Lower lobe of right lung (tissue), 2 donors: ENCODE results near the gene PSMB8. TPM values are rescaled to one million over a fixed set of nuclear protein-coding genes. Genes with fewer than 3 reads are reported as not detected.

Experiments
- ATAC-seq, 2 donors: fragments of 200-7000 bp; cut with Tn5 transposase; one replicate each; pipeline ENCODE4 v1.9.1; 2020 to 2022; ENCODE audit warnings: mild to moderate bottlenecking in 2 of 2, moderate library complexity in 2 of 2
- DNase-seq: peaks from one replicate; pipeline ENCODE4 v3.0.0-alpha.2; 2020
- H3K27ac ChIP-seq: fragments of 200-600 bp; one replicate; pipeline ENCODE4 v1.8.0; 2022
- H3K27me3 ChIP-seq: fragments of 200-600 bp; one replicate; pipeline ENCODE4 v1.8.0; 2022; ENCODE audit warnings: low read depth
- H3K36me3 ChIP-seq: fragments of 200-600 bp; one replicate; pipeline ENCODE4 v1.8.0; 2022; ENCODE audit warnings: mild to moderate bottlenecking
- H3K4me1 ChIP-seq: fragments of 200-600 bp; one replicate; pipeline ENCODE4 v1.8.0; 2022
- H3K4me3 ChIP-seq: fragments of 200-600 bp; one replicate; pipeline ENCODE4 v1.8.0; 2022; ENCODE audit warnings: mild to moderate bottlenecking
- H3K9me3 ChIP-seq: fragments of 200-600 bp; one replicate; pipeline ENCODE4 v1.8.0; 2022
- CTCF ChIP-seq: fragments of 200-600 bp; IDR thresholded peaks from one replicate; pipeline ENCODE4 v1.8.0; 2022; ENCODE audit warnings: antibody characterized with exemption, mild to moderate bottlenecking
- intact Hi-C: fragments of 100-400 bp; cut with DNase I; formaldehyde crosslinking; loops from one replicate; pipeline ENCODE4 v1.11.0; 2022
- total RNA-seq: library from RNA; stranded (reverse); fragmentation: NEBNext Ultra II Directional; extraction: Animal tissue kit (Norgen Biotek cat#: 25700); gene quantifications from one replicate; pipeline ENCODE4 v1.2.1, GENCODE V29; 2021
- donor health status: DM: no; HTN: yes; CAD: no; lungs with severe emphysema.

PSMB8 gene
- total RNA-seq, 1 donor from 2014 or later, result 103 TPM

GRCh38 chr6:32833664-32834063 is 10.2 kb downstream of the PSMB8 start:
- DNase-seq (no peak), ATAC-seq (no peak)
- Histone ChIP-seq H3K27ac (no peak overlapping the region), H3K27me3 (no peaks in the 10 kb centered on the region), H3K36me3 (peaks cover 66% of the 10 kb centered on the region), H3K4me1 (peaks cover 18% of the 10 kb centered on the region), H3K4me3 (no peak overlapping the region), H3K9me3 (no peaks in the 10 kb centered on the region)
- no peak for TF ChIP-seq CTCF
- intact Hi-C loops, result no loop called here

- DNase-seq (no peak), ATAC-seq (no peak)
- H3K9me3 ChIP-seq, result no peaks in the 10 kb centered on the region
- peaks cover 72% of the 10 kb centered on the region for H3K36me3 ChIP-seq
- H3K27me3 ChIP-seq, result no peaks in the 10 kb centered on the region
- peaks cover 12% of the 10 kb centered on the region for H3K4me1 ChIP-seq
- TF ChIP-seq CTCF, result no peak
- intact Hi-C loops, result no loop called here
- no peak overlapping the region for H3K4me3 ChIP-seq
- no peak overlapping the region for H3K27ac ChIP-seq
Observed at GRCh38 chr6:32832535-32832934, 11.3 kb downstream of the PSMB8 start.

- Histone ChIP-seq H3K4me1 (no peaks in the 10 kb centered on the region), H3K4me3 (no peak overlapping the region), H3K9me3 (no peaks in the 10 kb centered on the region), H3K27me3 (no peaks in the 10 kb centered on the region), H3K36me3 (peaks cover 68% of the 10 kb centered on the region), H3K27ac (no peak overlapping the region)
- no peak for ATAC-seq
- no peak for TF ChIP-seq CTCF
- DNase-seq, result no peak
- intact Hi-C loops, result no loop called here
Observed at GRCh38 chr6:32830936-32831335, 12.9 kb downstream of the PSMB8 start.

- intact Hi-C loops, result no loop called here
- no peak overlapping the region for H3K27ac ChIP-seq
- no peak for TF ChIP-seq CTCF
- H3K9me3 ChIP-seq, result no peaks in the 10 kb centered on the region
- no peaks in the 10 kb centered on the region for H3K27me3 ChIP-seq
- H3K4me1 ChIP-seq, result no peaks in the 10 kb centered on the region
- peaks cover 59% of the 10 kb centered on the region for H3K36me3 ChIP-seq
- ATAC-seq (no peak), DNase-seq (no peak)
- no peak overlapping the region for H3K4me3 ChIP-seq
Observed at GRCh38 chr6:32830017-32830416, 13.8 kb downstream of the PSMB8 start.

- no peaks in the 10 kb centered on the region for H3K27me3 ChIP-seq
- no peak overlapping the region for H3K4me3 ChIP-seq
- no peak overlapping the region for H3K27ac ChIP-seq
- DNase-seq, result no peak
- peaks cover 54% of the 10 kb centered on the region for H3K36me3 ChIP-seq
- no peaks in the 10 kb centered on the region for H3K9me3 ChIP-seq
- ATAC-seq, result peak; percentile 40 to 53
- no peak for TF ChIP-seq CTCF
- intact Hi-C loops, result no loop called here
- no peaks in the 10 kb centered on the region for H3K4me1 ChIP-seq
Observed at GRCh38 chr6:32829495-32829894, 14.4 kb downstream of the PSMB8 start.

- DNase-seq (no peak), ATAC-seq (no peak)
- Histone ChIP-seq H3K4me1 (no peaks in the 10 kb centered on the region), H3K9me3 (no peaks in the 10 kb centered on the region), H3K36me3 (peaks cover 43% of the 10 kb centered on the region), H3K27me3 (no peaks in the 10 kb centered on the region), H3K27ac (no peak overlapping the region), H3K4me3 (no peak overlapping the region)
- intact Hi-C loops, result no loop called here
- TF ChIP-seq CTCF, result no peak
Observed at GRCh38 chr6:32827025-32827424, 16.8 kb downstream of the PSMB8 start.
